ENCODE results near the gene WAPL. TPM values are rescaled to one million over a fixed set of nuclear protein-coding genes. Genes with fewer than 3 reads are reported as not detected.
"Not testable (repeated sequence)": the region's sequence is repeated elsewhere in the genome, so short reads cannot be mapped to it uniquely, and the experiment has no call there.

WAPL gene
- total RNA-seq, 4 donors from 2014 or later, result 34.2 to 40.5 (median 39.3) TPM

DNA sequence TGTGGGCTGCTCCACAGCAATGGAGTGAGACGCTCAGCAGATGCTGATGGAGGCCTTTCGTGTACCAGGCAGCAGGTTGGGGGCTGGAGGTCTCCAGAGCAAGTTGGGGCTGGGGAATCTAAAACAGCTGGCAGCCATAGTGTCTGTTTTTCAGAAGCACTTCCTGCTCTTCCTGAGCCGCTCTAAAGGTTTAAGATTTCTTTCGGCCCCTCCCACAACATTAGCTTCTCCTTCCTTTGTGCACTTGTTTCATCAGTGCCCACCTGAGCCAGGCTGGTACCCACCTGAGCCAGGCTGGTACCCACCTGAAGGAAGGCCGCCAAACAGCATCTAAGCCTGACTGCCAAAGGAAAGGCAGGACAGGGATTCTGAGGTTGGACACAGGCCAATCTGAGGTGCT is 18.4 kb upstream of the WAPL start:
- intact Hi-C loops (cut with DNase I), result no loop called here
- Histone ChIP-seq H3K4me3 (no peak overlapping the region), H3K27me3 (no peaks in the 10 kb centered on the region), H3K4me1 (peaks cover 4 to 15% (median 14%) of the 10 kb centered on the region in 4 donors), H3K27ac (replicated peaks in 1 of 4) (no peak overlapping the region), H3K36me3 (no peaks in the 10 kb centered on the region), H3K9me3 (no peaks in the 10 kb centered on the region)
- TF ChIP-seq POLR2AphosphoS5 (IDR thresholded peaks at IDR 0.05) (no peak), EP300 (IDR thresholded peaks at IDR 0.05) (no peak), POLR2A (IDR thresholded peaks at IDR 0.05; ENCODE audit: low read depth) (no peak)
- TF ChIP-seq, protein P1, sequence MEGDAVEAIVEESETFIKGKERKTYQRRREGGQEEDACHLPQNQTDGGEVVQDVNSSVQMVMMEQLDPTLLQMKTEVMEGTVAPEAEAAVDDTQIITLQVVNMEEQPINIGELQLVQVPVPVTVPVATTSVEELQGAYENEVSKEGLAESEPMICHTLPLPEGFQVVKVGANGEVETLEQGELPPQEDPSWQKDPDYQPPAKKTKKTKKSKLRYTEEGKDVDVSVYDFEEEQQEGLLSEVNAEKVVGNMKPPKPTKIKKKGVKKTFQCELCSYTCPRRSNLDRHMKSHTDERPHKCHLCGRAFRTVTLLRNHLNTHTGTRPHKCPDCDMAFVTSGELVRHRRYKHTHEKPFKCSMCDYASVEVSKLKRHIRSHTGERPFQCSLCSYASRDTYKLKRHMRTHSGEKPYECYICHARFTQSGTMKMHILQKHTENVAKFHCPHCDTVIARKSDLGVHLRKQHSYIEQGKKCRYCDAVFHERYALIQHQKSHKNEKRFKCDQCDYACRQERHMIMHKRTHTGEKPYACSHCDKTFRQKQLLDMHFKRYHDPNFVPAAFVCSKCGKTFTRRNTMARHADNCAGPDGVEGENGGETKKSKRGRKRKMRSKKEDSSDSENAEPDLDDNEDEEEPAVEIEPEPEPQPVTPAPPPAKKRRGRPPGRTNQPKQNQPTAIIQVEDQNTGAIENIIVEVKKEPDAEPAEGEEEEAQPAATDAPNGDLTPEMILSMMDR (IDR thresholded peaks at IDR 0.05), result no peak
- DNase-seq (ENCODE audit: extremely low spot score), result no peak
- 77% methylated on average over 5 of the region's 5 CpGs for WGBS

DNA sequence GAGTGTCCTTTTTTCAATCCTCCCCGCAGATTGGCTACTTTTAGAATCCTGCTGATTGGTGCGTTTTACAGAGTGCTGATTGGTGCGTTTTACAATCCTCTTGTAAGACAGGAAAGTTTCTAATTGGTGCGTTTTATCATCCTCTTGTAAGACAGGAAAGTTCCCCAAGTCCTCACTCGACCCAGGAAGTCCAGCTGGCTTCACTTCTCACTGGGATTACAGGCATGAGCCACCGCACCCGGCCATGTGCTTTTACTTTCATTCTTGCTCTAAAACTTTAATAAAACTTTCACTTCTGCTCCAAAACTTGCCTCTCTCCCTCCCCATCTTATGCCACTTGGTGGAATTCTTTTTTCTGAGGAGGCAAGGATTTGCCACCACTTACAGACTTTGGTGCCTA is 17.0 kb upstream of the WAPL start:
- intact Hi-C loops (cut with DNase I), result no loop called here
- WGBS, result 73% methylated on average over 7 of the region's 7 CpGs

DNA sequence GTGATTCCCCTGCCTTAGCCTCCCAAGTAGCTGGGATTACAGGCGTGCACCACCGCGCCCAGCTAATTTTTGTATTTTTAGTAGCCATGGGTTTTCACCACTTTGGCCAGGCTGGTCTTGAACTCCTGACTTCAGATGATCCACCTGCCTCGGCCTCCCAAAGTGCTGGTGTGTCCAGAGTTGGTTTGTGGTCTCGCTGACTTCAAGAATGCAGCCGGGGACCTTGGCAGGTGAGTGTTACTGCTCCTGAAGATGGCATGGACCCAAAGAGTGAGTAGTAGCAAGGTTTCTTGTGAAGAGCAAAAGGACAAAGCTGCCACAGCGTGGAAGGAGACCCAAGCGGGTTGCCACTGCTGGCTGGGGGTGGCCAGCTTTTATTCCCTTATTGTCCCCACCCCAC is 16.4 kb upstream of the WAPL start:
- intact Hi-C loops (cut with DNase I); H3K9me3 ChIP-seq; H3K36me3 ChIP-seq; DNase-seq (ENCODE audit: extremely low spot score); H3K27me3 ChIP-seq; H3K4me3 ChIP-seq; H3K27ac ChIP-seq (replicated peaks in 1 of 4): not testable (repeated sequence)
- WGBS, result 96% methylated on average over 5 of the region's 8 CpGs
- H3K4me1 ChIP-seq, result peaks cover 6 to 17% (median 17%) of the 10 kb centered on the region in 4 donors

More for the DNA sequence above, 17.0 kb upstream of the WAPL start:
- no peak for TF ChIP-seq EP300 (IDR thresholded peaks at IDR 0.05)
- TF ChIP-seq, protein P1 (IDR thresholded peaks at IDR 0.05), result no peak
- no peak for TF ChIP-seq POLR2AphosphoS5 (IDR thresholded peaks at IDR 0.05)
- TF ChIP-seq POLR2A (IDR thresholded peaks at IDR 0.05; ENCODE audit: low read depth), result no peak
- Histone ChIP-seq H3K27ac (replicated peaks in 1 of 4) (no peak overlapping the region), H3K4me3 (no peak overlapping the region), H3K27me3 (no peaks in the 10 kb centered on the region), H3K9me3 (no peaks in the 10 kb centered on the region), H3K36me3 (no peaks in the 10 kb centered on the region), H3K4me1 (peaks cover 6 to 17% (median 17%) of the 10 kb centered on the region in 4 donors)
- no peak for DNase-seq (ENCODE audit: extremely low spot score)

DNA sequence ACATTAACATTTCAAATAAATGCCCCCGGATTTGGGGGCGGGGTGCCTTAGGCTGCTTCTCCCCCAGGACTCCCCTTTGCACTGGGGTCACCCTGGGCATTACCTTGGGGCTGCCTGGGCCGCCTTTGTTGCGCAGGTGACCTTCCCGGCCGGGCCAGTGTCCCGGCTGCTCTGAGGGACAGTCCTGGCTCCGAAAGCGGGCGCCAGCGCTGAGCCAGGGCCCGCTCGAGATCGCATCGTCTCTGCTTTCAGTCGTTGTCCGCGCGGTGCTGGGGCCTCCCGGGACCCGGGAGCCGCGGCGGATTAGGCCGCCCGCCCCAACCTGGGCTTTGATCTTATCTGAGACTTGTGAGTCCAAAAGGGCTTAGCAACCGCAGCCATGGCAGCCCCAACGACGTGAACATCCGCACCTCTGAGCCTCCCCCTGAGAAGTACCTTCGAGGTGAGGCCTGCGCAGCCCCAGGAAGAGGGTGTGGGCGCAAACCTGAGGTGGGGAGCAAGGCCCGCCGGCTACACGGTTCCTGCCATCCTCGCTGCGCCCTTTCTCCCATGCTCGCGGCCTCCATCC is 14.8 kb upstream of the WAPL start:
- no peak for DNase-seq (ENCODE audit: extremely low spot score)
- TF ChIP-seq, protein P1 (IDR thresholded peaks at IDR 0.05), result no peak
- no peak for TF ChIP-seq POLR2AphosphoS5 (IDR thresholded peaks at IDR 0.05)
- TF ChIP-seq EP300 (IDR thresholded peaks at IDR 0.05), result no peak
- TF ChIP-seq POLR2A (IDR thresholded peaks at IDR 0.05; ENCODE audit: low read depth), result no peak
- intact Hi-C loops (cut with DNase I), result no loop called here
- Histone ChIP-seq H3K27ac (replicated peaks in 1 of 4) (peak overlapping the region in 2 of 4 donors; percentile 22 to 28), H3K27me3 (no peaks in the 10 kb centered on the region), H3K36me3 (no peaks in the 10 kb centered on the region), H3K9me3 (no peaks in the 10 kb centered on the region), H3K4me1 (peaks cover 6 to 17% (median 17%) of the 10 kb centered on the region in 4 donors), H3K4me3 (peak overlapping the region; percentile 49 to 64 (median 56))
- 72% methylated on average over 8 of the region's 40 CpGs for WGBS

DNA sequence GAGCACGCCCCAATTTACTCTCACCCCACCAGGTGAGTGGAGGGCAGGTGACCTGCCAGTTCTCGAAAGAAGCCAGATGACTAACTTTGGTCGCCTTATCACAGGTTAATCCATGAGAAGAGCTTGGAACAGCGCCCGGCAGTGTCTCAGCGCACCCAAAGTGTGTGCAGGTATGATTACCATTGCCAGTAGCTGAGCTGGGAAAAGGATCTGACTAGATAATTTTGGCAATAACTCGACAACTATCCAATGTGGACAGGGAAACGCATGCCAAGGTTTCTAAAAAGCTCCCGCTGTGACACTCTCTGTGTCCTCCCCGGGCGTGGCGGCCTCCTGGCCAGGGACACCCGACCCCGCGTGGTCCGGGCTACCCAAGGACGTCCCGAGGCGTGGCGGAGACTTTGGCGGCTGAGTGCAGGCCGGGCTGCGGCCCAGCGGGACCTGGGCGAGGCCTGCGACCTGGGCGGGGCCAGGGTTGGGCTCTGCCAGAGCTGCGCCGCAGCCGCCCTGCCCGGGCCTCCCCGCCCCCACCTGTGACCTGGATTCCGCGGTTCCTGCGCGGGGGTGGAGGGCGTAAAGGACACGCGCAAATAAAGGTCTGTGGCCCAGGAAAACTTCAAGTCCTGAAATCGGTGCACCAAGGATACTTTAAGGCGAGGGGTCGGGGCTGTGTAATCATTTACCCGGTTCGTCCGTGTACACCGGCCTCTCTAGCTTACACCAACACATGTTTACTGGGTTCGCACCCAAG is 13.7 kb upstream of the WAPL start:
- H3K27me3 ChIP-seq, result no peaks in the 10 kb centered on the region
- H3K4me1 ChIP-seq, result peaks cover 6 to 17% (median 17%) of the 10 kb centered on the region in 4 donors
- H3K4me3 ChIP-seq, result peak overlapping the region; percentile 49 to 64 (median 56)
- WGBS, result 39% methylated on average over 11 of the region's 47 CpGs
- intact Hi-C loops (cut with DNase I), result no loop called here
- TF ChIP-seq, protein P1 (IDR thresholded peaks at IDR 0.05), result no peak
- peak in 1 of 2 donors; percentile 25 for TF ChIP-seq POLR2AphosphoS5 (IDR thresholded peaks at IDR 0.05)
- H3K9me3 ChIP-seq, result no peaks in the 10 kb centered on the region
- no peaks in the 10 kb centered on the region for H3K36me3 ChIP-seq
- peak overlapping the region in 1 of 4 donors; percentile 49 for H3K27ac ChIP-seq (replicated peaks in 1 of 4)
- DNase-seq (ENCODE audit: extremely low spot score), result no peak

All from esophagus muscularis mucosa (tissue), 4 donors.